Fibroblast of mammary gland (primary cell): ENCODE measurements around the gene INTS6.

ENCODE experiments used
- DNase-seq: peaks from one replicate; pipeline ENCODE4 v3.0.0-alpha.2; 2010; ENCODE audit warnings: low read depth
- H3K4me3 ChIP-seq: 2 replicates; pipeline ENCODE4 v1.5.1; 2011; ENCODE audit warnings: low read depth, mild to moderate bottlenecking, low read length, moderate library complexity; ENCODE audit not compliant: control insufficient read depth
- CTCF ChIP-seq: conservative IDR thresholded peaks from 2 replicates; pipeline ENCODE4 v1.5.1; 2011; ENCODE audit warnings: low read depth, low read length, inconsistent platforms; ENCODE audit not compliant: control insufficient read depth, insufficient read depth

INTS6 gene

GRCh38 chr13:51343475-51343874 lies 109.4 kb downstream of the INTS6 start:
- no peak overlapping the region for H3K4me3 ChIP-seq
- DNase-seq = no peak
- TF ChIP-seq CTCF = no peak

- DNase-seq = peak; percentile 67
- no peak for TF ChIP-seq CTCF
- H3K4me3 ChIP-seq = no peak overlapping the region
These were observed 110.1 kb downstream of the INTS6 start for GRCh38 chr13:51342706-51343105.

GRCh38 chr13:51341791-51342190 lies 111.0 kb downstream of the INTS6 start:
- no peak for DNase-seq
- H3K4me3 ChIP-seq = no peak overlapping the region
- no peak for TF ChIP-seq CTCF

GRCh38 chr13:51341232-51341631 lies 111.6 kb downstream of the INTS6 start:
- TF ChIP-seq CTCF = no peak
- DNase-seq = no peak
- no peak overlapping the region for H3K4me3 ChIP-seq

- TF ChIP-seq CTCF = no peak
- no peak overlapping the region for H3K4me3 ChIP-seq
- peak; percentile 47 for DNase-seq
These were observed 112.7 kb downstream of the INTS6 start for GRCh38 chr13:51339952-51340732.

GRCh38 chr13:51339354-51339753 lies 113.5 kb downstream of the INTS6 start, which contains the start of gene SERPINE3:
SERPINE3 (plus strand) TSS chr13:51339691; CDS start chr13:51341092, 1,401 bp downstream.
- no peak for TF ChIP-seq CTCF
- no peak within 1 kb of the TSS for H3K4me3 ChIP-seq
- no peak for DNase-seq

- H3K4me3 ChIP-seq = no peak overlapping the region
- DNase-seq = no peak
- no peak for TF ChIP-seq CTCF
These were observed 116.1 kb downstream of the INTS6 start for GRCh38 chr13:51336746-51337145.
